ENCODE measurements around the gene FATE1.
"Not testable (repeated sequence)": the region's sequence is repeated elsewhere in the genome, so short reads cannot be mapped to it uniquely, and the experiment has no call there.

Gene FATE1

GRCh38 chrX:151715752-151716151, at the start of gene FATE1:
Gene FATE1 (plus strand): TSS chrX:151716035. CDS start chrX:151716120, 85 bp downstream.
- DNase-seq = no peak

GRCh38 chrX:151675121-151675746, 40.6 kb upstream of the FATE1 start:
- no peak for DNase-seq

GRCh38 chrX:151676196-151676595, 39.6 kb upstream of the FATE1 start:
- DNase-seq = no peak

GRCh38 chrX:151679798-151680402, 35.9 kb upstream of the FATE1 start:
- DNase-seq = no peak

GRCh38 chrX:151680805-151681204, 35.0 kb upstream of the FATE1 start:
- peak; percentile 58 for DNase-seq

- DNase-seq = no peak
Observed at GRCh38 chrX:151687635-151688034, 28.2 kb upstream of the FATE1 start.

DNA sequence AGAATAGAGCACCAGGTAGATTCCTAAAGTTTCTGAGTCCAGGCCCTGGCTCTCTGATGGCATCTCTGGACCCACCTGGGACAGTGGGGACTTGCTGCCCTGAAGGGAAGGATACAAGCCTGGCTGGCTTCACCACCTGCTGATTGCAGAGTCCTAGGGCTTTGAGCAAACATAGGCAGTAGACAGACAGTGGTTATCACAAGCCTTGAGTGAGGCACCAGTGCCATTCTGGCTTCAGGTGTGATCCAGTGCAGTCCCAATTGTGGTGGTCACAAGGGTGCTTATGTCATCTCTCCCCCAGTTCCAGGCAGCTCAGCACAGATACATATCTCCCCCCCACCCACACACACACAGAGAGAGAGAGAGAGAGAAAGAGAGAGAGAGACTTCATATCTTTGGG, 27.1 kb upstream of the FATE1 start:
- DNase-seq = no peak

DNA sequence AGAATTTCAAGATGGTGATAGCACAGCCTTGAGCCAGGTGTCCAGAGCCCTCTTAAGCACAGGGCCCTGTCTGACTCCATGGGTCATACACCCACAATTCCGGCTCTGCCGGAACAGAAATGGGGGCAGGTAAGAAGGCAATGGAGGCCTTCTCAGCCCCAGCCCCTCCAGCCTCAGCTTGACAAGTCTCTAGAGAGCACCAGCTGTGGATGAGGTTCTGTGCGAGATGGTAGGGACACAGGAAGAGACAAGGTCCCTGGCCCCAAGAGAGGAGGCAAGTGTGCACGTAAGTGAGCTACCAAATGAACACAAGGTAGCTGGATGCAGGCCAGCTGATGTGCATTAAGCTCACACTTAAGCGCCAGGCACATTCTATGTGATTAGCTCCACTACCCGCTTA, 23.0 kb upstream of the FATE1 start:
- DNase-seq = no peak

DNA sequence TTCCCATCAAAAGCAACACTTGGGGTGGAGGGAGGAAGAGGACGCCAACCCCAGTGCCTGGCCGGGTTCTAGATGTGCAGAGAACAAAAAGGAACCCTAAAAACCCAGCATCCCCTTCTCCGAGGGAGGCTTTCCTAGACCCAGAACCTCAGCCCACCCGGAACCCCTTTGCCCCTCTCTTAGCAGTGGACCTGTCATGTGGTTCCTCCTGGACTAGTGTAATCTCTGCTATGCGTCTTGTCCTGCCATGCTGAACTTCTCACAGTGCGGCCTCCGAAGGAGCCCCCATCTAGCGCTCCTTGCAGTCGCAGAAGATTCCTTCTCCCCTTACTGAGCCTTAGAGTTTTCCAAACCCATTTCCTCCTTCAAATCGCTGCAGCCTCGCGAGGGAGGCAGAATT, 21.7 kb upstream of the FATE1 start:
- DNase-seq = no peak

- DNase-seq = no peak
Observed at GRCh38 chrX:151694661-151695582, 20.9 kb upstream of the FATE1 start, which contains the start of gene PRRG3. Gene PRRG3 (plus strand): TSS chrX:151695458. CDS start chrX:151698815, 3,357 bp downstream.

DNA sequence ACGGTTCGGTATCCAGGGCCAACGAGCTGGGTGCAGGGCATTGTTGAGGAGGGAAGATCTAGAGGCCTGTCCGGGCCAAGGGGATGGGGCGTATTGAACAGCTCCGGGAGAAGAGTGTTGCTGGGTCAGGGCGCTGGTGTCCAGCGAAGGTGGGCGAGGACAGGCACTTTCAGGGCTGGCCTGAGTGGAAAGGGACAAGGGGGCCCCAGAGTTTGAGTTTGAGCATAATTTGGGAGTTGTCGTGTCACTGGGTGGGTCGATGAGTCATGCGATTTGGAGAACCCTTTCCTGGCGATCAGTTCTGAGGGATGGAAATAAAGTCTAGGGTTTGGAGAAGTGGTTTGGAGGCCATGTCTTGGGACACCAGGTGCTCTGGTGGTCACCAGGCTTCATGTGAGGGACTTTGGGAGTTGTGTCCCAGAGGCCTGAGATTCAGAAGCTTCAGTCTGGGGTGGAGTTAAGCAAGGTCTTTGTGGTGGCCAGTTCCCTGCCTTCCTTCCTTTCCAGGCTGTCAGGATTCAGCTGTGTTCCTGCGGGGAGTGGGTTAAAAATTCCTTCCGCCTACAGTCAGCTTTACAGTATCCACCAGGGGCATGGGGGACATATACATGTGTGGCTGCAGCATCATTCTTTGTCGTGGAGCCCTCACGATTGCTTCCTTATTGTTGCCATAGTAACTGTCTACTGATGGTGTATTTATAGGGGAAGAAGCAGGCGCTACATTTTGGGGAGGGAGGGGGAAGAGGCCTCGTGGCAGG, 20.1 kb upstream of the FATE1 start:
- DNase-seq = no peak

GRCh38 chrX:151697082-151697481, 18.8 kb upstream of the FATE1 start:
- DNase-seq = not testable (repeated sequence)

DNA sequence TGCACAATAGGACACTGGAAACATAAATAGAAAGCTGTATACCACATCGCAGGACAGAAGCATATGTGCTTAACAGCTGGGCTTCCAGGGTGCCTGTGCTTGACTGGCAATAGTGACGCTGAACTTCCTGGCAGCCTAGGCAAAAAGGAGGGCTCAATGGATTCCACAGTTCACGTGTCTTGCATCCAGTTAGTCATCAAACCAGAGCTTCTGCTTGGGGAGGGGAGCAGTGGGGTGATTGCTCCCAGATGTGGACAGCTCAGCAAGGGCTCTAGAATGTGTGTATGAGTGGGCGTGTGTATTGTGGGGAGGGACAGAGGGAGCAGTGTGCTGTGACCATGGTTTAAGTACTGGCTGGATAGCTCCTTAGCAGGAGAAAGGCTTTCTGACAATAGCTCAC, 18.3 kb upstream of the FATE1 start:
- DNase-seq = no peak

- DNase-seq = no peak
Observed at GRCh38 chrX:151698485-151698884, 17.4 kb upstream of the FATE1 start.

DNA sequence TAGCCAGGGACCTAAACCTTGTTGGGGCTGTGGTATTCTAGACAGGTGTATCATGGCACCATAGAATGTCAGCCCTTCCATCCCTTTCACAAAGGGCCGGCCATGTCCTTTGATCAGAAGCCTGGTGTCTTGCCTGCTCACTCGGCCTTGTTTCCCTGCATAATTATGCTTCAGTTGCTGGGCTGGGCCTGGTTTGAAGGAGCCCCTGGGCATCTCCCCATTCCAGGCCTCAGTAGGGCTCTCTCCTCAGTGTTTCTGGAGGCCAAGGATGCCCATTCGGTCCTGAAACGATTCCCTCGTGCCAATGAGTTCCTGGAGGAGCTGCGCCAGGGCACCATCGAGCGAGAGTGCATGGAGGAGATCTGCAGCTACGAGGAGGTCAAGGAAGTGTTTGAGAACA, 16.1 kb upstream of the FATE1 start:
- DNase-seq = no peak

- no peak for DNase-seq
Observed at GRCh38 chrX:151700581-151700980, 15.3 kb upstream of the FATE1 start.

DNA sequence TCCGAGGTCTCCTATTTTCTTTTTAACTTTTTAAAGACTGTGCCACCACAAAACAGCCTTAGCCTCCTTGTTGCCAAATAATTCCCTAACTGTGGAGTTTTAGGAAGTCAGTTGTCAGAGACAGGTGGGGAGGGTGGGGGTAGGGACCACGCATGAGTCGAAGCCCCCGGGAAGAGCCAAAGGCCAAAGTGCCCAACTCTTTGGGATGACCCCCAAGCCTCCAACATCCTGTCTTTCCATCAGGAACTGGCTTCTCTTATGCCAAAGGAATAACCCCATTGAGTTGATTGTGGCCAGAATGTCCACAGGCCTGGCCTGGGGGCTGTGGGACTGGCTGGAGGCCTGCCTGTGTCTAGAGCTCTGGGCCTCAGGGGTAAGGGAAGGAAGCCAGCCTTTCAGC, 14.8 kb upstream of the FATE1 start:
- no peak for DNase-seq

GRCh38 chrX:151701531-151701930, 14.3 kb upstream of the FATE1 start:
- DNase-seq = no peak

DNA sequence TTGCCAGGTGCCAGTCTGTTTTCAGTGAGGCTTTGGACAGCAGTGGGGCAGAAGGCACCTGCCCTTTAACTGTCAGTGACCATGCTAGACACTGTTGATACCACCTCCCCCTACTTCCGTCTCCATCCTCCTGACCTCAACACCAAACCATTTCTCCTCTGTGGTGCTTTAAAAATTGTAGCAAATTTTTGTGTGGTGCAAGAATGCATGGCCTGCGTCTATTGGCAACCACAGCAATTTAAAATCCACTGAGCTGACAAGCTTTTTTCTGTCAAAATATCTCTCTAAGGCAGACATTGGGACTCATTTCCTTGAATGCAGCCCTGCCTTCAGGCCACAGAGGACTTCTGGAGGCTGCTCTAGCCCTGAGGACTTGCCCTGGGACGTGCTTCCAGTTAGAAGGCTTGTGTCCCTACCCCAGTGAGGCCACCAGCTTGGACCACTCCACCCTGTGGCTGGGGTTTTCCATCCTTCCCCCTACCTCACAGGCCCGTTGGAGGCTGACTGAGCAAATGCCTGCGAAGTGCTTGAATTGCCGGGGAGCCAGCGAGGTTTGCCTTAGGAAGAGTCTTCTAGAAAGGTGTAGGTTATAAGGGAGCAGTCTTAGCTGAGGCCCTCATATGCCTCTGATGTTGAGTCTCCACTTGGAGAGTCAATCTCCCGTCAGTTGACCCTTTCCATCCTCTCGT, 13.7 kb upstream of the FATE1 start:
- no peak for DNase-seq

- no peak for DNase-seq
Observed at GRCh38 chrX:151702741-151703340, 13.0 kb upstream of the FATE1 start.

DNA sequence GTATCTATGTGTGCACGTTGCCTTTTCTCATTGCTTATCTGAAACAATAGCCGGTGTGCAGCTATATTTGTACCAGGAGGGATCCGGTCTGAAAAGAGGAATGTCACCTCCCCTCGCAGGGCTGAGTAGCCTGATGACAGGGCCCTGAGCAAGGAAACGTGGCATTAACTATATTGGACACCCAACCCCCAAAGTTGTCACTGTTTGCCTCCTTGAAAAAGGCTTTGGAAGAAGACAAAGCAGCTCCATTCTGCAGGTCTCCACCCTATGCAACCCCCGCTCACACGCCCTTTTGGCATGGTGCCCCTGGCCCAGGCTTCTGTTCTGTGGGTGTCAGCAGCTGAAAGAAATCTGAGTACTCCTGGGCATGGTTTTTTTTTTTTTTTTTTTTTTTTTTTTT, 12.3 kb upstream of the FATE1 start:
- DNase-seq = no peak
